SHP77 treated with DMSO at 0.1 percent for 48 hours (cell line): ENCODE results near the gene TRABD.

Source experiments
- DNase-seq: peaks from one replicate; lab custom pipeline; 2025; lab: John Stamatoyannopoulos, UW

TRABD gene

GRCh38 chr22:50218153-50218995 lies 32.7 kb downstream of the TRABD start:
- DNase-seq: no peak

- DNase-seq: peak; percentile 26
Measured at GRCh38 chr22:50218996-50219727, 33.4 kb downstream of the TRABD start.

GRCh38 chr22:50219800-50220602 lies 34.3 kb downstream of the TRABD start:
- DNase-seq: no peak

- DNase-seq: no peak
Measured at GRCh38 chr22:50220603-50221409, 35.1 kb downstream of the TRABD start.

GRCh38 chr22:50221410-50222300 lies 35.9 kb downstream of the TRABD start:
- DNase-seq: no peak

GRCh38 chr22:50222508-50222907 lies 36.8 kb downstream of the TRABD start:
- DNase-seq: no peak

GRCh38 chr22:50224071-50224470 lies 38.4 kb downstream of the TRABD start:
- DNase-seq: no peak

GRCh38 chr22:50225200-50225969 lies 39.7 kb downstream of the TRABD start:
- no peak for DNase-seq

- no peak for DNase-seq
Measured at GRCh38 chr22:50226063-50226874, 40.6 kb downstream of the TRABD start.

- no peak for DNase-seq
Measured at GRCh38 chr22:50226875-50227165, 41.1 kb downstream of the TRABD start.

GRCh38 chr22:50227579-50228215 lies 42.0 kb downstream of the TRABD start:
- DNase-seq: no peak

GRCh38 chr22:50228366-50228765 lies 42.7 kb downstream of the TRABD start:
- no peak for DNase-seq

- DNase-seq: no peak
Measured at GRCh38 chr22:50229370-50229769, 43.7 kb downstream of the TRABD start.

GRCh38 chr22:50232481-50233151 lies 46.9 kb downstream of the TRABD start:
- no peak for DNase-seq

GRCh38 chr22:50233223-50233622 lies 47.5 kb downstream of the TRABD start:
- DNase-seq: no peak

- DNase-seq: no peak
Measured at GRCh38 chr22:50236731-50237409, 51.2 kb downstream of the TRABD start.

GRCh38 chr22:50238755-50239154 lies 53.0 kb downstream of the TRABD start:
- DNase-seq: no peak
